CD4-positive, alpha-beta T cell treated with Interleukin-12 subunit alpha and Interleukin-12 subunit beta, for 1 hour (primary cell): ENCODE measurements around the gene MALL.
"Not testable (repeated sequence)": the region's sequence is repeated elsewhere in the genome, so short reads cannot be mapped to it uniquely, and the experiment has no call there.

Experiments
- DNase-seq: peaks from one replicate; pipeline ENCODE4 v3.0.0-alpha.2; 2020

MALL gene

DNA sequence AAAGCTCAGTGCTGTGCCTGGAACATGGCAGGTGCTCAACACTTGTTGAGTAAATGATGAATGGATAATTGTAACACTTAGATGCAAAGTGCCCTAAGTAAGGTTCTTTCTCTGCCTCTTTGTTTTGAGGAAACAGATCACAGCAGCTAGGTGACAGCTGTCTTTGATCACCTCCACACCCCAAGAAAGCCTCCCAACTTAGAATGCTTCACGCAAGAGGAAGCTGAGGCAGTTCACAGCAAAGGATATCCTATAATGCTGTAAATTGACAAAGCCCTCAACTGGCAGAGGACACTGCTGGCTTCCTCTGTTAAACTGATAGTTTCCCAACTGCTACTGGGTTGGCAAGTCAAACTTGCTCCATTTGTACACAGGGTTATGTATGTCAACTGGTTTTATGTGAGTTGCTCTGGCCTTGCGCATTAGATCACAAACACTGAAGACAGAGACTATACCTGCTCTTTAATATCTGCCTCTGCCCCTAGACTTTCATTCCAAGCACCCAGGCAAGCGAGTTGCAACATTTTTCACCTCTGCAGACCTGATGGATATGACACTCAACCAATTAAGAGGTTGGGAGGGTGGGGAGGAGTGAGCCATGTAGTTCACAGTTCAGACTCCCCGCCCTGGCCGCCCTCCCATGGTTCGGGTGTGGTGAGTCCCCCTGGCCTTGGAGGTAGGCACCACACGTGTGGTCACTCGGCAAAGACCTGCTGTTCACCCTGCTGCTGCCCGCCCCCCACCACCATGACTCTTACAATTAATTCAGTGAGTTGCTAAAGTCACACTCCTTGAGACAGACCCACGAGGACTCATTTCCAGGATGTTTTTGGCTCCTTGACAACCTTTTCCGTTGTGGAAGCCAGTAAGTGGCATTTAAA lies 4.8 kb upstream of the MALL start:
- DNase-seq, result no peak

DNA sequence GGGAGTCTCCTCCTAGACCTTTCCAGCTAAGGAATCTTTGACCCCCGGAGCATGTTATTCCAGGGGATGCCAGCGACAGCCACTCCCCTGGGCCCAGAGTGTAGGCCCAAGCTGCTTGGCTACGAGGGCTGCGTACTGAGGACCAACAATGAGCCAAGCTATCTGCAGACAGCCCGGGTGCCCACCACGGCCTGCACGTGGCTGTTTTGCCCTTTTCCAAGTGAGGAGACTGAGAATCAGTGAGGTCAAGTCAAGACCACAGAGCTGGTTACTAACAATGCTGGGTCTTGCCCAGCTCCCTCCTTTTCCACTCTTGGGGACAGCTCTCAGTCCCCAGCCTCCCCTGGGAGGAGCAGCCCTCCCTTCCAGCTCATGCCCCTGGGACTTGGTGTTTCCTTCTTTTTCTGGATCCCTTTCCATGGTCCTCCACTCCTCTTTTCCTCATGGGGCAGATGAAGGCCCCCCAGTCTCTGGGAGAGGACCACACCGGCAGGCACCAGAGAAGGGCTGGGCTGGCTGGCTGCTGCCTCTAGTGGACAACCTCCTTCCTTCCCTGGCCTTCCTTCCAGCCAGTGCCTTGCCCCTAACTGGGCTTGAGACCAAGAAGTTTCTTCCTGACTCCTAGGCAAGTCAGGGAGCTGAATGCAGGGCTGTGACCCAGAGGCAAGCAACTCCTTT lies 550 bp upstream of the MALL start:
- DNase-seq, result no peak

DNA sequence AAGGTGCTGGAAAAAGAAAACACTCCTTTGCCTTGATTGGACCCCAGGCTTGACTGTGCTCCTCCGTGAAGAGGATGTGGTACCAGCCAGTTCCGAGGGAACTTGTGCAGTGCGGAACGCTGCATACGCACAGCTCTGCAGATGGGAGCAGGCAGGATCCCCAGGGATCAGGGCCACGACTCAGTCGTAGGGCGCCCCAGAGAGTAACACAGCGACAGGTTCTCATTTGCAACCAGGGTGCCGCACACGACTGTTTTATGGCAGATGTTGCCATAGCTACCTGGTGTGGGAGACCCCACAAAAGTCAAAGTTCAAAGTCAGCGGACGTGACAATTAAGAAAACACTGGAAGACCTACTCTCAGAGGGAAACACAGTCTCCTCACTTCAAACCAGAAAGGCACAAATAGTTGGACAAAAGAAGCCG lies 779 bp downstream of the MALL start:
- DNase-seq, result no peak

DNA sequence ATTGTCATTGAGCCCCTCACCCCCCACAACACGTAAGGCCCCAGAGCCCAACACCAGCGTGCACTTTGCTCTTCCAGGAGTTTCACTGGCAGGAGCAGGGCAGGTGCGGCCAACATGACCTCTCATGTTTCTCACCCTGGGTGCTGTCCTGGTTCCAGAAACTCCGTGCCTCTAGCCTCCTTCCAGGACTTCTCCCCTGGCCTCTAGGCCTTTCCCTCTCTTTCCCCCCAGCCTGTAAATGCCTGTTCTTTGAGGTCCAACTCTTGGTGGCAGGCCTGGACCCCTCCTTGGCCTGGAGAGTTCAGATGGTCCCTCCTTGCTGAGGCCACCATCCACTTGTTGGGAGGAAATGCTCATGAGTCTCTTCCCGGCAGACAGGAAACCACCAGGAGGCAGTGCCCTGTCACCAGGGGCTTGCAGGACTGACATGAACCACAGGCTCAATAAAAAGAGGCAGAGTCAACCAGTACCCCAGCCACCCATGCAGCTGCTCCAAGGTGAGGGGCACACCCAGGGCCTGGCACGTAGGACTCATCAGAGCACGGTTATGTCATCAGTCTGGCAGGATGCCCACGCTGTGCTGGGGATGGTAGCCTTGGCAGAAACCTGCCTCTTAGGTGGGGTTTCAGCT lies 1.5 kb downstream of the MALL start:
- DNase-seq, result no peak

DNA sequence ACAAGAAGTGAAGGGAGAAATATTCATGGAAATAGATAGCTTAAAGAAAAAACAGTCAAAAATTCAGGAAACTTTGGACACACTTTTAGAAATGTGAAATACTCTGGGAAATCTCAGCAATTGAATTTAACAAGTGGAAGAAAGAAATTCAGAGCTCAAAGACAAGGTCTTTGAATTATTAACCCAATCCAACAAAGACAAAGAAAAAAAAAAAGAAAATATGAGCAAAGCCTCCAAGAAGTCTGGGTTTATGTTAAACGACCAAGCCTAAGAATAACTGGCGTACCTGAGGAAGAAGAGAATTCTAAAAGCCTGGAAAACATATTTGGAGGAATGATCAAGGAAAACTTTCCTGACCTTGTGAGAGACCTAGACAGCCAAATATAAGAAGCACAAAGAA lies 7.3 kb downstream of the MALL start:
- DNase-seq, result not testable (repeated sequence)

DNA sequence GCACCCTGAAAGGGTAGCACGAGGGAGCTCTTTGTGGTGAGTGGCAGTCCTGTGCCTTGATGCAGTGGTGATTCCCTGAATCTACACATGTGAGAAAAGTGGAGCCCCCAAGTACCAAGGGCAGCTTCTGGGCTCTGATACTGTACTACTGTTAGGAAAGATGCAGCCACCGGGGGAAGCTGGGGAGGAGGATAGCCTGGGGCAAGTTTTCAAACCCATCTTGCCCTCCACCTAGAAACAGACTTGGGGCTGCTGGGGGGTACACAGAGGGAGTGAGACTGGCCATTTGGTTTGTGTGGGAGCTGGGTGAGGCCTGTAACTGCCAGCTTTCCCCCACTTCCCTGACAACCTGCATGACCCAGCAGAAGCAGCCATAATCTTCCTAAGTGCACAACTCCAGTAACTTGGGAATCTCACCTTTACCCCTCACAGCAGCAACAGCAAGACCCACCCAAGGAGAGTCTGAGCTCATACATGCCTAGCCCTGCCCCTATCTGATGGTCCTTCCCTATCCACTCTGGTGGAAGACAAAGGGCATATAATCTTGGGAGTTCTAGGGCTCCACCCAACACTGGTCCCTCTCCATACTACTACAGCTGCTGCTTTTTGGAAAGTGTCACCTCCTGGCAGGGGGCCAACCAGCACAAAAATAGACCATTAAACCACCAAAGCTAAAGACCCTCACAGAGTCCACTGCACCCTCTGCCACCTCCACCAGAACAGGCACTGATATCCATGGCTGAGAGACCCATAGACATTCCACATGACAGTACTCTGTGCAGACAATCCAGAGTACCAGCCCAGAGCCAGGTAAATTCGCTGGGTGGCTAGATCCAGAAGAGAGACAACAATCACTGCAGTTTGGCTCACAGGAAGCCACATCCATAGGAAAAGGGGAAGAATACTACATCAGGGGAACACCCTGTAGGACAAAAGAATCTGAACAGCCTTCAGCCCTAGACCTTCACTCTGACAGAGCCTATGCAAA lies 8.2 kb downstream of the MALL start:
- DNase-seq, result no peak

DNA sequence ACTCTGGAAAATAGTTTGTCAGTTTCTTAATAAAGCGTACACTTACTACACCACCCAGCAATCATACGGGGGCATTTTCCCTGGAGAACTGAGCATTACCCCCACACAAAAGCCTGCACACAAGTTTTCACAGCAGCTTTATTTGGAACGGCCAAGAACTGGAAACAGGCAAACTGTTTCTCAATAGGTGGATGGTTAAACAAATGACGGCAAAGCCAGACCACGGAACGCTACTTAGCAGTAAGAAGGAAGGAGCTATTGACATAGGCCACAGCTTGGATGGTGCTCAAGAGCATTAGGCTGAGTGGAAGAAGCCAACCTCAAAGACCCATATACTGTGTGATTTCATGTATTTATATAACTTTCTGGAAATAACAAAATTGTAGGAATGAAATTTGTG lies 9.0 kb downstream of the MALL start:
- no peak for DNase-seq

DNA sequence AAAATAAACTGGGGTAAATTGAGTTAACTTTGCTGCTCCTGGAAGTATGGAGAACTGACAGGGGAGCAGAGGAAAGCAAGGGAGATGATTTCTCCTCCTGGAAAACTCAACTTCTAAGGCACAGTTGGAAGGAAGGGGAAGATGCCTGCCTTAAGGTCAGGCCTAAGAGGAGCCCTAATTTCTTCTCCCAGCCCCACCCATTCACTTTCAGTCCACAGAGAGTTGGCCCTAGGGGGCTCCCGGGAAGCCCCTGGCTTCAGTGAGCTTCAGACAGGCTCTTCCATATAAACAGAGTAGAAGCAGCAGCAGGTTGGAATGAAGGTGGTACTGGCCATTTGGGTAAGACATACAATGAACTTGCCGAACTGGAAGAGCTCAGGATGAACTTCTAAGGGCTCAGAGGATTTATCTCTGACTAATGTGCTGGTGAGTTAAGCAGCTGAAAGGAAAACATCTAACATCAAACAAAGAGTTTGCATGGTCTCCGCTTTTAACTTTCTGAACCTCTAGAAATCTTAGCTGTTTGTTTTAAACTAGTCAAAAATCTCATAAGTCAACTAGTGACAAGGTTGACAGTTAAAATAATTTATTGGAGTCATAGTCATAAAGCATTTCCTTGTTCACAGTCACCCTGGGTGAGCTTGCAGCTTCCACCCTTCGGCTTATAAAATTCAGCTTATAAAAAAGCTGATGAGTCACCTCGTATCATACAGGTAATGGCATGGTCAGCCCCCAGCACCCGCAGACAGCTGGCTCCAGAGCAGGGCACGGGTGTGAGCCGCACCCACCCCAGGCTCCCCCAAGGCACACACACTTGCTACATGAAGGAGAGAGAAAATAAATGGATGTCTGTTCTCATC lies 9.8 kb downstream of the MALL start:
- no peak for DNase-seq

DNA sequence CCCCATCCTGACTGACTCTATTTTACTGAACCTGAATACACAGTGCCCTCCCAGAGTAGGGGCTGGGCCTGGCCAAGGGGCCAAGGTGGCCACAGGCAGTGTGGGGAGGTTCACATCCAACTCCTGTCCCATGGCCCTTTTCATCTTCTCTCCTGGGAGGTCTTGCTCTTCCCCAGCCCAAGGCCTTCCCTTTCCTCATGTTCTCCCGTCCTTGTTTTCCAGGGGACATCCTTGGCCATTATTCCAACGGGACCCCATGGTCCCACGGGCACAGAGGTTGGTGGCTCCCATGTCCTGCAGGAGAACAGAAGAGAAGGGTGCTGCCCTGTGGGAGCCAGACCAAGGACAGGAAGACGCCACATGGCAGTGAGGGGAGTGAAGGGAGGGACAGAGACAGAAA lies 10.4 kb downstream of the MALL start:
- DNase-seq, result no peak

DNA sequence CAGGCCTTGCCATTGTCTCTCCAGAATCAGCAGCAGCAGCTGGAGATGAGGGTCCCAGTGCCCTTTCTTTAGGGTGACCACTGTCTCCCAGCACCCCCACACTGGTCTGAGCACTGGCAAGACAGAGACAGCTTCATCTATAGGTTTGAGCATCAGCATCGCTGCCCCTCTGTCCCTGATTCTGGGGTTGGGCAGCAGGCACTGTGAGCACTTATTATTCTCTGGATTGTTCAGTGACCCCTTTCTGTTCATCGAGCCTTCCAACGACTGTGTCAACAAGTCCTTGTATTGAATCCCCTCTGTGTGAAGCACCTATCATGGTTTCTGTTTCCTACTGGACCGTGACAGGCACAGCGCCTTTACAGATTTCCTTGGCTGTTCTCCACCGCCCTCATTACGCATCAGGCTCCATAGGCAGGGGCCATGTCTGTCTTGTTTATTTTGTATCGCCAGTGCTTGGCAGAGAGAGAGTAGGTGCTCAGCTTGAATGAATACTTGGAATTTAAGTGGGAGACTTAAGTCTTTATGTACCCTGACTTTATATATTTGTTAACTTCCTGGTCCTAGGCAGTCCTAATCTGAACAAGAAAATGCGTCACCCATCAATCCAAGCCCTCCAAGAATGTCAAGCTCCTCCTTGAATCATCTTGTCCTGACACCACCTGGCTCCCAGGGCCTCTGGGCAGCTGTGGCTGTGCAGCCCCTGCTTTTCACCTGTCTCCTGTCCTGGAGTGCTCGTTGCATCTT lies 11.4 kb downstream of the MALL start:
- DNase-seq, result no peak

DNA sequence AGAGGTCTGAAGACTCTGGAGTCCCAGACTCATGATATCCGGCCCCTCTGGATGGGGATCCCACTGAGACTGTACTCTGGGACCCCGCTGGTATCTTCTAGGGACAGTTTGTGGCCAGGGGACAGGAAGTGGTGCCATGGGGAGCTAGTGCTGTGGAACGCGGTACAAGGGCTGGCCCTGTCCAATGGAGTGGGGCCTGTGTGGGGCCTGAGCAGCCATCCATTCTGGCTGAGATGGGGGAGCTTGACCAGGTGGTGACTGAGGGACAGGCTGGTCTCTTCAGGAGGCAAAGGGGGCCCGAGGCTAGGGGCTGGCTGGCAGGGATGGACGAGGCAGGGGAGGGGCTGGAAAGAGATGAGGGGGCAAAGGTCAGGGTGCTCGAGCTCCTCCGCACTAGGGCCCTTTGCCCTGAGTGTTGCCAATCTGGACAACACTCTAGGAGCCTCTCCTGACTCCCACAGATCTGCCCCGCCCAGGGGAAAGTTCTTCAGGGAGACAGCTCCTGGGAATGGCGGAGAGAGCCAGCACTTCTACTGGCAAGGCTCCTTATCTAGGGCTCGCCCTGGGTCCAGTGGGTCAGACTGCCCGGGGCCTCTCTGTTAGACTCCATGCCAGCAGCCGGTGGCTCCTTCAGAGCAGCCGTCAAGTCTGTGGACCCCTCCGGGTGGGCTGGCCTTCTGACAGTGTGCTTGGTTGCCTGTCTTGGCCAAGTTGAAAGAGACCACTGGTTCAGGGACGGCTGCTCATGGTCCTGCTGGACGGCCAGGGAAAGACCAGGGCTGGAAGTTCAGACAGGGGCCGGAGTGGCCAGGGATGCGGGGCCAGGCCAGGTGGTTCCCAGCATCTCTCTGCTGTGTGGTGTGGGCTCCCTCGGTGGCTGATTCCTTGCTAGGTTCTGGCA lies 12.3 kb downstream of the MALL start:
- DNase-seq, result no peak

DNA sequence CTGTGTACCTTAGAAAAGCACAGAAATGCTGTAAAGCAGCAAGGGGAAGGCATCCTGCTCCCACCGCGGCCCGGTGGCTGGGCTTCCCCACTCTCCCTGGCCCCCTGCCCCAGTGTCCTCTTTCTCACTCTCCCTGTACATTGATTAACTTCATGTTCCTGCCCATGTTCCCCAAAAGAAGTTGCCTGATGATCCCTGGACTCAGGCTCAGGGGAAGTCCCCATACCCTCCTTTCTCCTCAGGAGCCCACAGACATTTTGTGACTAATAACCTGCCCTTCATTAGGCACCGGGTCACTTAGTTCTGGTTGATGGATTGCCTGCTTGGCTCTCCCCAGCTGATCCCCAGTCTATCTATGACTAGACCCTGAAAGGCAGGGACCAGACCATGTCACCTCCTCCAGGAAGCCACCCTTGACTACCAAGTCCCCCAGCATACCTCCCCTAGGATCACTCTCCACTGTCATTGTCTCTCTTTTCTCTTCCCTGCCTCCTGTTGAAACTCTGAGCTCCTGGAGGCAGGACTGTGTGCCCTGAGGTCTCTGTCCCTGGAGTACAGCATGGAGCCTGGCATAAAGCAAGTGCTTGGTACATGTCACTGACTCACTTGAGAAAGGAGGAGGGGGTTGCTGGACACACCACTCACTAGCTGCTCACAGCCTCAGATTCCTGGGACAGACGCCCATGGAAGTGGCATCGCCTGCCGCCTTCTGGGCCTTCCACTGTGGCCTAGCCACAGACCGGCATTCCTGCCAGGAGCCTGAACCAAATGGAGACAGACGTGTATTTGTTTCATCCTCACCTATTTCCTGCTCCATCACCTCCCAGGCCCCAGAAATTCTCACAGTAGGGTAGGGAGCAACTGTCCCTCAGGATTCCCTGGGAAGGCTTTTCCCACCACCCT lies 13.5 kb downstream of the MALL start:
- DNase-seq, result no peak

DNA sequence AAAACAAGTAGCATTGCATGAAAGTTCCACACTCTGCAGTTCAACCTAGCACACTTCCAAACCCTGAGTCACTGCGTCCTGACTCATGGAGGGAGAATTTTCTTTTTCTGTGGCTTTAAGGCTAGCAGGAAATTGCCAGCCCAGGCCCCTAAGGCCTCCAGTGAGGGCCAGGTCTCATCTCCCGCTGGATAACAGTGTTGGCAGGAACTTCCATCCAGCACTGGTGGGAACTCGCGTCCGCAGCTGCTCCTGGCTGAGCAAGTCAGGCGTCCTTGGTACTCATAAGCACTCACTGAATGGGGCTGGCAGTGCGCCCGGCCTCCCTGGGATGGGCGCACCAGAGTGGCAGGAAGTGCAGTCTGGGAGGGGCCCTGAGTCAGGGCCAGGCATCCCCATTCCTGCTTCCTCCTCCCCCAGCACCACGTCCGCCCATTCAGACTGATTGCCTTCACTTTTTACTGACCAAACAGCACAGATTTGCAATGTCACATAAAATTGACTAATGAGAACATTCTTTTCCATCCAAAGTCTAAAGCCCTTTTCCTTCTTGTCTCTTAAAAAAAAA lies 14.3 kb downstream of the MALL start:
- DNase-seq, result no peak

DNA sequence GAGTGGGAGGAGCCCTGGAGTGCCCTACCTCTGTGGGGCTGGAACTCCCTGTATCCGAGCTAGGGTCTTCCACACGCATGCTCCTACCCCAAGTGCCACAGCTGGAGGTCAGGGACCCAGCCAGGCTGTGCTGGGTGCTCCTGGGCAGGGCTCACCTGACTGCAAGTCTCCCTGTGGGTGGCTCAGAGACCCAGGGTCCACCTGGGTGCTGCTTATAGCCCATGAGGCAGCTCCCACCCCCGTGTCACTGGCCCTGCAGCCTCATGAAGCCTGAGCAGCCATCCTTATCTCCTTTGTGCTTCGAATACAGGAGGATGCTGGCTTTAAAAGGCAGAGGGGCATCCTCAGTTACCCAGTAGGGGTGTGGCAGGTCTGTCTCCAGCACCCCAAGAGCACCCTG lies 14.7 kb downstream of the MALL start:
- DNase-seq, result not testable (repeated sequence)

DNA sequence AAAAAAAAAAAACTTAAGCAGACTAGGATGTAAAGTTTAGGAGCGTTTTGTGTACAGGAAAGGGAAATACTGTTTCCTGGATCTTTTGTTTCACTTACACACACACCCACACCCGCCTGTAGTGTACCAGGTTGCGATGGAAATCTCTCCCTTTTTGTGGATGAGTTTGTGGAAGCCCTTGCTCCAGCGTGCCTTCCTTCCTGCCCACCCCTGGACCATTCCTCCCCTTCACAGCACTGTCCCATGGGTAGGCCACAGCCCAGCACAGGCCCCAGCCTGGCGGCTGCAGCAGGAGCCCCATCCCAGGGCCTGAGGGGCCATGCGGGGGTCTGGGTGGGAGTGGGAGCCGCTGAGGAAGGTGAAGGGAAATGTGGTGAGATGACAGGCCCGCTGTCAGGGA lies 15.1 kb downstream of the MALL start:
- no peak for DNase-seq

DNA sequence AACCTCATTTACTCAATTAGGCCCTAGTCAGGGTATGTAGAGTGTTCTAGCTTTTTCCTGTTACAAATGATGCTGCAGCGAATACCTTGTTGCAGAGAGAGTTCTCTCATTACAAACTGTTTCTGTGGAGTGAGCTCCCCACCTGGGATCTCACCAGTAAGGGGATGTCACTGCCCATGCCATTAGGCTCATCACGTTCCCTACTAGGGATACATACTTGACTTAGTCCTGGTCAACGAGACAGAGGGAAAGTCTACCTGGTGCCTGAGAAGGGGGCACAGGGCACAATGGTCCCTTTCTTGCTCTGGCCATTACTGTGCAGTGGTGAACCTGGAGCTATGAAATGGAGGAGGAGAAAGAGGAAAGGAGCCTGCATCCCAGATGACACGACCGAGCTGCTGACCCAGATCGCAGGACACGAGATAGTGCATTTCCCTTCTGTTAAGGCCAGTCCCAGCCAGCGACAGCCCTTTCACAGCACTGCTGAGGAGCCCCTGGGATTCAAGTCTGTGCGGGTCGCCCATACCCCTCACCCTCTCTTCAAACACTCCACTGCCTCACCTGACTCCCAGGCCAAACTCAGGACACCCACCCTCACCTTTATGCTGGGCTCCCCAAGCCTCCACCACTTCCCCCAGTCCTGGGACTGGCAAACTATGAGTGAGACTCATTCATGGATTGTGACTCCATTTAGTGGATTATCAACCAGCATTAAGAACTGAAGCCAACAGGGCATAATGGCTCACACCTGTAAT lies 16.0 kb downstream of the MALL start:
- DNase-seq, result no peak

DNA sequence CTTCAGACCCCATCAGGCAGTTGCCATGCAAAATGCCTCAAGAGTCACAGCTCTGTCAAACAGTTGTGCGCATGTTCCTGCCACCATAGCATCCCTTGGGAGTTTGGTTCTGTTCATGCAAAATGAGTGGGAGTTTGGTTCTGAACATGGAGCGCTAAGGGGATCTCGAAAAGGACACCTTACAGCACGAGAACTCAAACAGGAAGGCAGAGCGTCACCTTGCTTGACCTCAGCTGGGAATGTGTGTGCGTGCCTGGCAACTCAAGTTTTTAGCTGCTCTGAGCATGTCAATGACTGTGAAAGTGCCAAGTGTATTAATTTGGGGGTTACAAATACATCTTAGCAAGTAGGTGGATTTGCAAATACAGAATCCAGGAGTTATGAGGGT lies 16.6 kb downstream of the MALL start:
- no peak for DNase-seq
